Neural cell (in vitro differentiated cells): ENCODE measurements around the gene CYP11A1. TPM values are rescaled to one million over a fixed set of nuclear protein-coding genes. Genes with fewer than 3 reads are reported as not detected.

ENCODE experiments used
- H2AFZ ChIP-seq: fragments of 200-600, 300-800 bp; sonication (generic), shearing (Covaris generic); 2 replicates; pipeline ENCODE4 v1.6.0; 2014; ENCODE audit warnings: low read depth, mild to moderate bottlenecking, antibody characterized with exemption, low read length, moderate library complexity
- H3F3A ChIP-seq: fragments of 200-600 bp; shearing (Covaris generic); 2 replicates; pipeline ENCODE4 v1.6.1; 2016; ENCODE audit warnings: mild to moderate bottlenecking, moderate library complexity, mixed read lengths, antibody characterized with exemption, low read length; ENCODE audit not compliant: insufficient read depth, poor library complexity, severe bottlenecking
- H3K27ac ChIP-seq: fragments of 200-600, 300-800 bp; sonication (generic), shearing (Covaris generic); 2 replicates; pipeline ENCODE4 v1.5.1; 2014; ENCODE audit warnings: mild to moderate bottlenecking, low read length, moderate library complexity
- H3K27me3 ChIP-seq: fragments of 300-800, 200-600 bp; sonication (generic), shearing (Covaris generic); 2 replicates; pipeline ENCODE4 v1.6.0; 2014; ENCODE audit warnings: mild to moderate bottlenecking, low read depth, low read length, moderate library complexity; ENCODE audit not compliant: insufficient read depth
- H3K36me3 ChIP-seq: fragments of 300-800, 200-600 bp; sonication (generic), shearing (Covaris generic); 2 replicates; pipeline ENCODE4 v1.5.1; 2014; ENCODE audit warnings: mild to moderate bottlenecking, antibody characterized with exemption, low read length, moderate library complexity; ENCODE audit not compliant: insufficient read depth
- H3K4me2 ChIP-seq: fragments of 300-800, 200-600 bp; sonication (generic), shearing (Covaris generic); 2 replicates; pipeline ENCODE4 v1.6.0; 2014; ENCODE audit warnings: mild to moderate bottlenecking, low read length
- H3K4me3 ChIP-seq: fragments of 300-800, 200-600 bp; sonication (generic), shearing (Covaris generic); 2 replicates; pipeline ENCODE4 v1.5.1; 2014; ENCODE audit warnings: mild to moderate bottlenecking, low read length, moderate library complexity
- H3K79me2 ChIP-seq: fragments of 200-600 bp; shearing (Covaris generic); replicated peaks from 2 replicates; pipeline ENCODE4 v1.6.0; 2014; ENCODE audit warnings: mild to moderate bottlenecking, low read length, moderate library complexity; ENCODE audit not compliant: insufficient read depth
- H3K9ac ChIP-seq: fragments of 300-800, 200-600 bp; sonication (generic), shearing (Covaris generic); 2 replicates; pipeline ENCODE4 v1.6.1; 2016; ENCODE audit warnings: mild to moderate bottlenecking, low read length, mixed read lengths
- H3K9me2 ChIP-seq: fragments of 200-600 bp; shearing (Covaris generic); 2 replicates; pipeline ENCODE4 v1.6.1; 2016; ENCODE audit warnings: mild to moderate bottlenecking, low read length, mixed read lengths; ENCODE audit not compliant: insufficient read depth
- H3K9me3 ChIP-seq: fragments of 200-600, 300-800 bp; sonication (generic), shearing (Covaris generic); 2 replicates; pipeline ENCODE4 v1.6.1; 2016; ENCODE audit warnings: mild to moderate bottlenecking, mixed run types, low read length, moderate library complexity, mixed read lengths
- H4K20me1 ChIP-seq: fragments of 200-600 bp; shearing (Covaris generic); 2 replicates; pipeline ENCODE4 v1.6.1; 2016; ENCODE audit warnings: mild to moderate bottlenecking, mixed run types; ENCODE audit not compliant: insufficient read depth
- EP300 ChIP-seq: fragments of 450-650 bp; conservative IDR thresholded peaks from 2 replicates; pipeline ENCODE4 v1.6.1; 2014; ENCODE audit warnings: antibody characterized with exemption, mild to moderate bottlenecking, moderate library complexity; ENCODE audit not compliant: poor library complexity, severe bottlenecking
- EZH2 ChIP-seq: fragments of 200-600, 300-800 bp; shearing (Covaris generic), sonication (generic); IDR thresholded peaks from 2 replicates; pipeline ENCODE4 v1.6.1; 2014; ENCODE audit warnings: antibody characterized with exemption, low read length, borderline replicate concordance, mild to moderate bottlenecking; ENCODE audit not compliant: insufficient read depth, poor library complexity, severe bottlenecking
- MXI1 ChIP-seq: fragments of 450-650 bp; conservative IDR thresholded peaks from 2 replicates; pipeline ENCODE4 v1.6.1; 2014; ENCODE audit warnings: antibody characterized with exemption, mild to moderate bottlenecking; ENCODE audit not compliant: poor library complexity, severe bottlenecking
- POLR2AphosphoS5 ChIP-seq: IDR thresholded peaks from 2 replicates; pipeline ENCODE4 v1.6.1; 2012
- RAD21 ChIP-seq: fragments of 450-650 bp; conservative IDR thresholded peaks from 2 replicates; pipeline ENCODE4 v1.6.1; 2014; ENCODE audit warnings: antibody characterized with exemption, mild to moderate bottlenecking, moderate library complexity
- SMC3 ChIP-seq: fragments of 450-650 bp; conservative IDR thresholded peaks from 2 replicates; pipeline ENCODE4 v1.6.1; 2014; ENCODE audit warnings: antibody characterized with exemption, mild to moderate bottlenecking, moderate library complexity; ENCODE audit not compliant: poor library complexity
- TAF1 ChIP-seq: IDR thresholded peaks from 2 replicates; pipeline ENCODE4 v1.6.1; 2012; ENCODE audit warnings: low read depth
- polyA plus RNA-seq: library from polyadenylated mRNA; depleted of rRNA; stranded (reverse); fragments of >200 nt; gene quantifications from 2 replicates; pipeline ENCODE4 v1.2.3, GENCODE V29; 2014
- TF ChIP-seq, protein P1 (sequence below): IDR thresholded peaks from 2 replicates; pipeline ENCODE4 v1.6.1; 2012; ENCODE audit warnings: borderline replicate concordance
- TF ChIP-seq, protein P2 (sequence below): fragments of 450-650 bp; IDR thresholded peaks from 2 replicates; pipeline ENCODE4 v1.5.1; 2014; ENCODE audit warnings: antibody characterized with exemption, mild to moderate bottlenecking, moderate library complexity; ENCODE audit not compliant: poor library complexity, severe bottlenecking

The CYP11A1 gene
- polyA plus RNA-seq, 1 donor from 2014 or later = not detected

DNA sequence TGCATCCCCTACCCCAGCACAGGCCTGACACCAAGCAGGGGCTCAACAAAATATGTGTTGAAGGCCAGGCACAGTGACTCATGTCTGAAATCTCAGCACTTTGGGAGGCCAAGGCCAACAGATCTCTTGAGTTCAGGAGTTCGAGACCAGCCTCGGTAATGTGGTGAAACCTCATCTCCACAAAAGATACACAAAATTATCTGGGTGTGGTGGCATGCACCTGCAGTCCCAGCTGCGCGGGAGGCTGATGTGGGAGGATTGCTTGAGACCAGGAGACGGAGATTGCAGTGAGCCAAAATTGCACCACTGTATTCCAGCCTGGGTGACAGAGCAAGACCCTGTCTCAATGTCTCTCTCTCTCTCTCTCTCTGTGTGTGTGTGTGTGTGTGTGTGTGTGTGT lies 30.7 kb upstream of the CYP11A1 start:
- Histone ChIP-seq H4K20me1 (no peaks in the 10 kb centered on the region), H2AFZ (no peak overlapping the region), H3K4me3 (no peak overlapping the region), H3K27me3 (no peaks in the 10 kb centered on the region), H3K79me2 (no peaks in the 10 kb centered on the region), H3K9me2 (no peaks in the 10 kb centered on the region), H3K36me3 (no peaks in the 10 kb centered on the region), H3K9me3 (no peaks in the 10 kb centered on the region), H3K4me2 (no peak overlapping the region), H3F3A (no peaks in the 10 kb centered on the region), H3K9ac (no peak overlapping the region), H3K27ac (no peak overlapping the region)
- TF ChIP-seq EP300 = no peak
- no peak for TF ChIP-seq TAF1
- TF ChIP-seq, protein P1, sequence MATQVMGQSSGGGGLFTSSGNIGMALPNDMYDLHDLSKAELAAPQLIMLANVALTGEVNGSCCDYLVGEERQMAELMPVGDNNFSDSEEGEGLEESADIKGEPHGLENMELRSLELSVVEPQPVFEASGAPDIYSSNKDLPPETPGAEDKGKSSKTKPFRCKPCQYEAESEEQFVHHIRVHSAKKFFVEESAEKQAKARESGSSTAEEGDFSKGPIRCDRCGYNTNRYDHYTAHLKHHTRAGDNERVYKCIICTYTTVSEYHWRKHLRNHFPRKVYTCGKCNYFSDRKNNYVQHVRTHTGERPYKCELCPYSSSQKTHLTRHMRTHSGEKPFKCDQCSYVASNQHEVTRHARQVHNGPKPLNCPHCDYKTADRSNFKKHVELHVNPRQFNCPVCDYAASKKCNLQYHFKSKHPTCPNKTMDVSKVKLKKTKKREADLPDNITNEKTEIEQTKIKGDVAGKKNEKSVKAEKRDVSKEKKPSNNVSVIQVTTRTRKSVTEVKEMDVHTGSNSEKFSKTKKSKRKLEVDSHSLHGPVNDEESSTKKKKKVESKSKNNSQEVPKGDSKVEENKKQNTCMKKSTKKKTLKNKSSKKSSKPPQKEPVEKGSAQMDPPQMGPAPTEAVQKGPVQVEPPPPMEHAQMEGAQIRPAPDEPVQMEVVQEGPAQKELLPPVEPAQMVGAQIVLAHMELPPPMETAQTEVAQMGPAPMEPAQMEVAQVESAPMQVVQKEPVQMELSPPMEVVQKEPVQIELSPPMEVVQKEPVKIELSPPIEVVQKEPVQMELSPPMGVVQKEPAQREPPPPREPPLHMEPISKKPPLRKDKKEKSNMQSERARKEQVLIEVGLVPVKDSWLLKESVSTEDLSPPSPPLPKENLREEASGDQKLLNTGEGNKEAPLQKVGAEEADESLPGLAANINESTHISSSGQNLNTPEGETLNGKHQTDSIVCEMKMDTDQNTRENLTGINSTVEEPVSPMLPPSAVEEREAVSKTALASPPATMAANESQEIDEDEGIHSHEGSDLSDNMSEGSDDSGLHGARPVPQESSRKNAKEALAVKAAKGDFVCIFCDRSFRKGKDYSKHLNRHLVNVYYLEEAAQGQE = no peak
- TF ChIP-seq EZH2 = no peak
- no peak for TF ChIP-seq SMC3
- TF ChIP-seq POLR2AphosphoS5 = no peak
- no peak for TF ChIP-seq MXI1
- no peak for TF ChIP-seq RAD21

DNA sequence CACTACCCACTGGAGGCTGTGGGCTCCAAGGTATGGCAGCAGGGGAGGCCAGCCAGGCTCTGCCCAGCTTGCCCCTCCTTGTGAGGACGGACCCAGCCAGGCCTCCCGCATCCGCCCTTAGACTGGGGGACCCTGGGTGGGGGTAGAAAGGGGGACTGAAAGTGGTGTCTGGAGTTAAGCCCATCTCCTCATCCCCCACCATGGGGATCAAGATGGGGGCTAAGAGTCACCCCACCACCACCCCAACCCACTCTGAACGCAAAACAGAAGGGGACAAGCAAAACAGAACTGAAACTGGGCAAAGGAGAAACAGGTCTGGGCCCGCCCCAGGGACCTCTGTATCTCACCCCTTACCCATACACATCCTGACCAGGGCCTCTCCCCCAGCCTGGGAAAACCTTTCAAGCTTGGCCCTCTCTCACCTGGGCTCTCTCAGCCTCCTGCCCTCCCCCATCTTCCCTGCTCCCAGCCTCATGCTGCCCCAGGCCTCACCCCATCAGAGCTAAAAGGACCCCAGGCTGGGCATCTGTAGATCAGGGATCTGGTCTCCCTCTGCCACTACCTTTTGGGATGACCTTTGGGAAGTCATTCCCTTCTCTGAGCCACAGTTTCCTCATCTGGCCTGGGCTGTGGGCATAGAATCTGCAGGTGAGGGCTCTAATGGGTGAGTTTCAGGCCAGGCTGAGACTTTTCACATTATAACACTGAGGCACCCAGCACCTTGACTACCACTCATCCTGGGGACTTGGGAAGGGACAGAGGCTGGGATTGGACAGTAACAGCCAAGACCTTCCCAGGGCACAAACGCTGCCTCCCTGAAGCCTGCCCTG lies 30.0 kb upstream of the CYP11A1 start:
- H3K4me2 ChIP-seq = no peak overlapping the region
- no peak overlapping the region for H3K4me3 ChIP-seq
- no peaks in the 10 kb centered on the region for H3F3A ChIP-seq
- no peak for TF ChIP-seq EZH2
- H4K20me1 ChIP-seq = no peaks in the 10 kb centered on the region
- H2AFZ ChIP-seq = no peak overlapping the region
- H3K79me2 ChIP-seq = no peaks in the 10 kb centered on the region
- no peaks in the 10 kb centered on the region for H3K27me3 ChIP-seq
- H3K9ac ChIP-seq = no peak overlapping the region
- no peaks in the 10 kb centered on the region for H3K9me3 ChIP-seq
- no peaks in the 10 kb centered on the region for H3K9me2 ChIP-seq
- no peaks in the 10 kb centered on the region for H3K36me3 ChIP-seq
- no peak overlapping the region for H3K27ac ChIP-seq

DNA sequence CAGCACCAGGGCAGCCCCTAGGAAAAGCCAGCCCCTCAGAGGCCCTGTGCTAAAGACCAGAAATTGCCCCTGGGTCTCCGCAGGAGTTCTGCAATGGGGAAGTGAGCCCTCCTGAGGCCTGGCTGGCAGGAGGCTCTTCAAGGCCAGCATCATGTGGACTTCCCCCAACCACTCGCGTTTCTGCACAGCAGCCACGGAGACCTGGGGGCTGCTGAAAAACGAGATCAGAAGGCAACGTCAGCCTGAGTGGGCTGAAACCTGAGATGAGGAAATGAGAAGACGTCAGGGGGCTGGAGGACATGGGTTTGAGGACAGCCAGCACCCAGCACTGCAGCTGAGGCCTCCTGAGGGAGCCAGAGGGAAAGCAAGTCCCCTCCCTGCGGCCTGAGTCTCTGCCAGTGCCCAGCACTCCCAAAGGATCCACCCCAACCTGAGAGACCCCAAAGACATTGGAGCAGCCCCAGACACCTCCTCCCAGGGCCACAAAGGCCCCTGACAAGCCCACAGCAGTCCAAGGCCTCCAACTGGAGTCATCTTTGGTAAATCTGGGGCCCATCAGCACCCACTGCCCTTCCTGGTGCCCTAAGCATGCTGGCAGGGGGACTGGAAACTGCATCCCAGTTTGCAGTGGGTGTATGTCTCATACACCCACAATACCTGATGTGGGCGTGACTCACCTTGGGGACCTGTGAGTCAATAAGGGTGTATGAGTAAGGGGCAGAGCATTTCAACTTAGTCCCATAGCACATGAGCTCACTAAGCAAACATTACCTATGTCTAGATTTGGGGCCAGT lies 29.2 kb upstream of the CYP11A1 start:
- H4K20me1 ChIP-seq = no peaks in the 10 kb centered on the region
- no peaks in the 10 kb centered on the region for H3K79me2 ChIP-seq
- no peak overlapping the region for H3K4me2 ChIP-seq
- TF ChIP-seq, protein P2, sequence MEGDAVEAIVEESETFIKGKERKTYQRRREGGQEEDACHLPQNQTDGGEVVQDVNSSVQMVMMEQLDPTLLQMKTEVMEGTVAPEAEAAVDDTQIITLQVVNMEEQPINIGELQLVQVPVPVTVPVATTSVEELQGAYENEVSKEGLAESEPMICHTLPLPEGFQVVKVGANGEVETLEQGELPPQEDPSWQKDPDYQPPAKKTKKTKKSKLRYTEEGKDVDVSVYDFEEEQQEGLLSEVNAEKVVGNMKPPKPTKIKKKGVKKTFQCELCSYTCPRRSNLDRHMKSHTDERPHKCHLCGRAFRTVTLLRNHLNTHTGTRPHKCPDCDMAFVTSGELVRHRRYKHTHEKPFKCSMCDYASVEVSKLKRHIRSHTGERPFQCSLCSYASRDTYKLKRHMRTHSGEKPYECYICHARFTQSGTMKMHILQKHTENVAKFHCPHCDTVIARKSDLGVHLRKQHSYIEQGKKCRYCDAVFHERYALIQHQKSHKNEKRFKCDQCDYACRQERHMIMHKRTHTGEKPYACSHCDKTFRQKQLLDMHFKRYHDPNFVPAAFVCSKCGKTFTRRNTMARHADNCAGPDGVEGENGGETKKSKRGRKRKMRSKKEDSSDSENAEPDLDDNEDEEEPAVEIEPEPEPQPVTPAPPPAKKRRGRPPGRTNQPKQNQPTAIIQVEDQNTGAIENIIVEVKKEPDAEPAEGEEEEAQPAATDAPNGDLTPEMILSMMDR = no peak
- no peak for TF ChIP-seq EP300
- TF ChIP-seq MXI1 = no peak
- H3K4me3 ChIP-seq = no peak overlapping the region
- H3K9me3 ChIP-seq = no peaks in the 10 kb centered on the region
- H3K27ac ChIP-seq = no peak overlapping the region
- no peak overlapping the region for H2AFZ ChIP-seq
- no peaks in the 10 kb centered on the region for H3F3A ChIP-seq
- H3K36me3 ChIP-seq = no peaks in the 10 kb centered on the region
- H3K9me2 ChIP-seq = no peaks in the 10 kb centered on the region
- no peaks in the 10 kb centered on the region for H3K27me3 ChIP-seq
- H3K9ac ChIP-seq = no peak overlapping the region
